WI38 (cell line): Measurements from ENCODE around the gene GPR162.

Experiments
- H3K4me3 ChIP-seq: 2 replicates; pipeline ENCODE4 v1.5.1; 2011; ENCODE audit warnings: low read depth, mild to moderate bottlenecking, control low read depth, low read length
- CTCF ChIP-seq: IDR thresholded peaks from 2 replicates; pipeline ENCODE4 v1.5.1; 2012; ENCODE audit warnings: low read depth, mild to moderate bottlenecking, control low read depth, low read length

Gene GPR162

GRCh38 chr12:6845395-6845794 is 23.8 kb downstream of the GPR162 start:
- H3K4me3 ChIP-seq, result no peak overlapping the region
- no peak for TF ChIP-seq CTCF

- no peak overlapping the region for H3K4me3 ChIP-seq
- TF ChIP-seq CTCF, result no peak
Observed at GRCh38 chr12:6846316-6846869, 24.8 kb downstream of the GPR162 start.

- TF ChIP-seq CTCF, result no peak
- no peak overlapping the region for H3K4me3 ChIP-seq
Observed at GRCh38 chr12:6847676-6848075, 26.1 kb downstream of the GPR162 start.

- no peak overlapping the region for H3K4me3 ChIP-seq
Observed at GRCh38 chr12:6849427-6849826, 27.8 kb downstream of the GPR162 start.

GRCh38 chr12:6849976-6850560 is 28.4 kb downstream of the GPR162 start:
- peak overlapping the region; percentile 65 for H3K4me3 ChIP-seq
- TF ChIP-seq CTCF, result no peak

More at GRCh38 chr12:6849427-6849826, 27.8 kb downstream of the GPR162 start:
- TF ChIP-seq CTCF, result no peak

GRCh38 chr12:6850796-6851152 is 29.2 kb downstream of the GPR162 start:
- TF ChIP-seq CTCF, result no peak
- H3K4me3 ChIP-seq, result peak overlapping the region; percentile 65

GRCh38 chr12:6851153-6851920 is 29.7 kb downstream of the GPR162 start, which contains the start of gene CDCA3:
TSS of gene CDCA3 (minus strand) at chr12:6851286. CDS start at chr12:6850952, 334 bp downstream.
- peak within 1 kb of the TSS; percentile 65 for H3K4me3 ChIP-seq
- no peak for TF ChIP-seq CTCF
